Hindlimb muscle (tissue), 1 donor: ENCODE data around the gene SLC39A11. TPM values are rescaled to one million over a fixed set of nuclear protein-coding genes. Genes with fewer than 3 reads are reported as not detected.
"Not testable (repeated sequence)": the region's sequence is repeated elsewhere in the genome, so short reads cannot be mapped to it uniquely, and the experiment has no call there.

Experiments used
- DNase-seq: peaks from one replicate; pipeline ENCODE4 v3.0.0-alpha.2; 2013
- polyA plus RNA-seq: library from polyadenylated mRNA; unstranded; fragments of 120-200 nt; gene quantifications from one replicate; pipeline ENCODE4 v1.2.1, GENCODE V29; 2013; ENCODE audit not compliant: insufficient read length

SLC39A11 gene
- polyA plus RNA-seq, 1 donor, result 9.3 TPM

GRCh38 chr17:73007407-73007806 is 85.1 kb downstream of the SLC39A11 start:
- no peak for DNase-seq

GRCh38 chr17:73005360-73005759 is 87.1 kb downstream of the SLC39A11 start:
- no peak for DNase-seq

DNA sequence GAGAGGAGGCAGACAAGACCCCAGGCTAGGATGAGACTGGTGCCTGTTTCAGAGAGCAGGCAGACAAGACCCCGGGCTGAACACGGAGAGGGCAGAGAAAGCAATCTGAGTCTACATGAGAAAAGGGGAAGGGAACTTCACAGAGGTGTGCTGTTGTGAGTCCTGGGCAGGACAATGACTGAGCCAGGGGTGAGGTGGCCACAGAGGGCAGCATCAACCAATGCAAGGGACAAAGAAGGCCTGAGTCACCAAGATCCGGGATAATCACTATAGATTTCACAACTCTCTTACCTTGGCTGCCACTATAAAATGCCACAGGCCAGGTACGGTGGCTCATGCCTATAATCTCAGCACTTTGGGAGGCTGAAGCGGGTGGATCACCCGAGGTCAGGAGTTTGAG is 89.0 kb downstream of the SLC39A11 start:
- no peak for DNase-seq

GRCh38 chr17:73000832-73001231 is 91.7 kb downstream of the SLC39A11 start:
- no peak for DNase-seq

GRCh38 chr17:72999474-72999873 is 93.0 kb downstream of the SLC39A11 start:
- DNase-seq, result not testable (repeated sequence)

- no peak for DNase-seq
Measured at GRCh38 chr17:72998343-72998742, 94.1 kb downstream of the SLC39A11 start.

- DNase-seq, result no peak
Measured at GRCh38 chr17:72997559-72997958, 94.9 kb downstream of the SLC39A11 start.

DNA sequence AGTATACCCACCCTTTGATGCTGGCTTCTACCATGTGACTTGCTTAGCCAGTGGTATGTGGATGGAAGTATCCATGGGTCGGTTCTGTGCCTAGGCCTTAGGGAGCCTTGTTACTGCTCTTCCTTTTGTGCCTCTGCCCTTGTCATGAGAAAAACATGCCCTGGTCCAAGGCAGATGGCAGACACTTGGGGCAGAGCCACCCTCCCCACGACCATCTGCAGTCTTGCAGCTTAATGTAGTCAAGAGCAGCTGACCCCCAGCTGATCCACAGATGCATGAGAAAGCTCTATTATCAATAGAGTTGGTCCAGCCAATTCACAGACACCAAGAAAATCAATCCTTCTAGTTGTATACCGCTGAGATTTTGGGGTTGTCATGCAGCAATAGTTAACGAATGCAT is 95.7 kb downstream of the SLC39A11 start:
- no peak for DNase-seq

DNA sequence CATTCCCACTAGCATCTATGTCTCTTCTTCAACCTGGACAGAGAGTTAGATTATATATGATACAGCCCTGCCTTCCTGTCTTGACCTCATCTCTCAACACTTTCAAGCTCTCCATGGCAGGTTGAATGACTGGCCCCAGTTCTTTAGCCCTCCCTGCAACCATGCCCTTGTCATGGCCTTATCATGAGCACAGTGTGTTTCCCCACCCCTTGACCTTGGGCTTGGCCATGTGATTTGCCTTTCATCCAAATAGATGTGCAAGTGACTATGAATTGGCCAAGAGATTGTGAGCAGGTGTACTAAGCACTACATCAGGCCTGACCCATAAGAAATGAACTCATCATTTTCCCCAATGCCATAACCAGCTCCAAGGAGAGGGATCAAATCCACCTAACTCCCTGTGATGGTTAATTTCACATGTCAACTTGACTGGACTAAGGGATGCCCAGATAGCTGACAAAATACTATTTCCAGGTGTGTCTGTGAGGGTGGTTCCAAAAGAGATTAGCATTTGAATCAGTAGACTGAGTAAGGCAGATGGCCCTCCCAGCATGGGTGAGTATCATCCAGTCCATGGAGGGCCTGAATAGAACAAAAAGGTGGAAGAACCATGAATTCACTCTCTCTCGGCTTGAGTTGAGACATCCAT is 97.4 kb downstream of the SLC39A11 start:
- DNase-seq, result no peak

DNA sequence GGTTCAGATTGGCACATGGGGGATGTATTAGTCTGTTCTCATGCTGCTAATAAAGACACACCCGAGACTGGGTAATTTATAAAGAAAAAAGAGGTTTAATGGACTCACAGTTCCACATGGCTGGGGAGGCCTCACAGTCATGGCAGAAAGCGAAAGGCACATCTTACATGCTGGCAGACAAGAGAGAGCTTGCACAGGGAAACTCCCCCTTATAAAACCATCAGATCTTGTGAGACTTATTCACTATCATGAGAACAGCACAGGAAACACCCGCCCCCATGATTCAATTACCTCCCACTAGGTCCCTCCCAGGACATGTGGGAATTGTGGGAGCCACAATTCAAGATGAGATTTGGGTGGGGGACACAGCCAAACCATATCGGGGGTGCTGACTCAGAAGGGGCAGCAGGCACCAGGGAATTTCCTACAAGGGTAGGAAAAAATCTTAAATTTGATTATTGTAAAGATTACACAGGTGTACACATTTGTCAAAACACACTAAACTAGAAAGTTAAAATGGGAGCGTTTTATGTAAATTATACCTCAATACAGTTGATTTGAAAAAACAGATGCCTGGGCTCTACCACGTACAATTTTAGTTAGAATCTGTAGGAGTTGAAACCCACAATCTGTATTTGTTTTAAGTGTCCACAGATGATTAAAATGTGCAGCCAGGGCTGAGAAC is 99.6 kb downstream of the SLC39A11 start:
- DNase-seq, result not testable (repeated sequence)

DNA sequence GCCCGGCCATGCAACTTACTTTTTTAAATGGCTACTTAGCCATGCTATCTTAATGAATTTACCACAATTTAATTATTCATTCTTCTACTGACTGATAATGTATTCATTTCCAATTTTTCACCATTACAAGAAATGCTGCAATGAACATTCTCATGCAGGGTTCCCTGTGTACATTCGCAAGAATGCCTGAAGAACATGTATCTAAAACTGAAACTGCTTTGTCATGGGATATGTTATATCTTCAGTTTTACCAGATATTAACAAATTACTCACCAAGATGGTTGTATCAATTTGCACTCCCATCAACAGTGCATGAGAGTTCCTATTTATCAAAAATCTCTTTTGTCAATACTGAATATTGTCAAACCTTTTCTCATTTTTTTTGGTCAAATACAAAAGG is 100.8 kb downstream of the SLC39A11 start:
- no peak for DNase-seq

GRCh38 chr17:72989074-72989610 is 103.3 kb downstream of the SLC39A11 start:
- DNase-seq, result no peak

DNA sequence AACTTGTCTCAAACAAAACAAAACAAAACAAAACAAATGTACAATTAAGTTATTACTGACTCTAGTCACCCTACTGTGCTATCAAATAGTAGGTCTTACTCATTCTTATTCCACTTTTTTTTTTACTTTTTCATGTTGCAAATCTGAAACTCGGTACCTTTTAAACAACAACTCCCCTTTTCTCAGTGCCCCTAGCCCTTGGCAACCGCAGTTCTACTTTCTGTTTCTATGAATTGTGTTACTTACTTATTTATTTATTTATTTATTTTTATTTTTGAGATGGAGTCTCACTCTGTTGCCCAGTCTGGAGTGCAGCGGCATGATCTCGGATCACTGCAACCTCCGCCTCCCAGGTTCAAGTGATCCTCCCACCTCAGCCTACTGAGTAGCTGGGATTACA is 104.0 kb downstream of the SLC39A11 start:
- DNase-seq, result no peak

DNA sequence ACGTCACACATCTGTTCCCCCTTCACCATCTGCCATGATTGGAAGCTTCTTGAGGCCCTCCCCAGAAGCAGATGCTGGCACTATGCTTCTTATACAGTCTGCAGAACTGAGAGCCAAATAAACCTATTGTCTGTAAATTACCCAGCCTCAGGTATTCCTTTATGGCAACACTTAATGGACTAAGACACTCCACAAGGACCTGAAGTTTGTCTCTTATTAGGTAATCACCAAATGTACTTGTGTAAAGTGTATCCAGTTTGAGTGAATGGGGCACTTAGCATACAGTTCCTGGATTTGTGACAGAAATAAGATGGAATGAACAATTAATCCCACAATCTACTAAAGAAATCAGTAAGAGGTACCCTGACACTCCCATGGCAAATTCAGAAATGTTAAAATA is 105.3 kb downstream of the SLC39A11 start:
- no peak for DNase-seq

DNA sequence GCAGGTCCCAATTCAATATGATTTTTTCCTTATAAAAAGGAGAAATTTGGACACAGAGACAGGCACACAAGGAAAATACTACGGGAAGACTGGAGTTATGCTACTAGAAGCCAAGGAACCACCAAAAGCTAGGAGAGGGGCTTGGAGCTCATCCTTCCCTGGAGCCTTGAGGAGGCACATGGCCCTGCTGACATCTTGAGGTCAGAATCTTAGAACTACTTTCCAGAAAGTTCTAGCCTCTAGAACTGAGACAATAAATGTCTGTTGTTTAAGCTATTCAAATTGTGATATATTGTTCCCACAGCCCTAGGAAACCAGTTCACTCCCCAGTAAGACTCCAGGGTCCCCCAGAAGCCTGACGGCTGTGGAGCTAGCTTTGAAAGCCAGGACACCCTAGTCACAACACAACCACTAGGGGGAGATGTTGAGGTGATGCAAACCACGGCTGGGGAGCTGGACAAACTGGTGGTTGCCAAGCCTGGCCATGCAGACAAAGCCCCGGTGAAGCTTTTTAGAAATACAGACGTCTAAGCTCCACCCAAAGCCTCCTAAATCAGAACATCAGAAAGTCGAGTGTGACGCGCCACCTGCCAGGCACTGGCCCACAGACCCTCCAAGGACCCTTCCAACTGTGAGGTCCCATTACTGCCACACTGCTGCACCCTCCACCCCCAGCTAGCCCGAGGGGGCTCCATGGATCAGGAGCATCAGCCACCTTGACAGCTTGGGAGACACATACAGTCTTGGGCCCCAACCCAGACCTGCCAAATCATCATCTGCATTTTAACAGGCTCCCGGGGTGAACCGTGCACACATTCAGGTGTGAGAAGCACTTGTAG is 106.4 kb downstream of the SLC39A11 start:
- DNase-seq, result peak; percentile 40

DNA sequence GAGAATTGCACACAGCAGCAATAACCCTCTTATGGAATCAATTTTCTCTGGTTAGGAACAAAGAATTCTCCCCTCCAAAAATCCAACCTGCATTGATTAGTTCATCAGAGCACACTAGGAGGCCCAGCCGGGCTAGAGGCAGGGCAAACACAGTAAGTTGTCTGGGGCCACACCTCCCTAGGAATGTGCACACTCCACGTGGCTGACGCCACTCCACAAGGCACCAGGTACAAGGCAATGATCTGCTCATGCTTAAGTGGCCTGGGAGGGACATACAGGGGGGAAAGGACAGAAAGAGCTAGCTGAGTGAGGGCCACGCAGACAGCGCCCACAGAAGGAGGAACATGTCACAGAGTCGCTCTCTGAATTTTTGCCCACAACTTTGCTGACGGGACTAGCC is 107.6 kb downstream of the SLC39A11 start:
- DNase-seq, result no peak

DNA sequence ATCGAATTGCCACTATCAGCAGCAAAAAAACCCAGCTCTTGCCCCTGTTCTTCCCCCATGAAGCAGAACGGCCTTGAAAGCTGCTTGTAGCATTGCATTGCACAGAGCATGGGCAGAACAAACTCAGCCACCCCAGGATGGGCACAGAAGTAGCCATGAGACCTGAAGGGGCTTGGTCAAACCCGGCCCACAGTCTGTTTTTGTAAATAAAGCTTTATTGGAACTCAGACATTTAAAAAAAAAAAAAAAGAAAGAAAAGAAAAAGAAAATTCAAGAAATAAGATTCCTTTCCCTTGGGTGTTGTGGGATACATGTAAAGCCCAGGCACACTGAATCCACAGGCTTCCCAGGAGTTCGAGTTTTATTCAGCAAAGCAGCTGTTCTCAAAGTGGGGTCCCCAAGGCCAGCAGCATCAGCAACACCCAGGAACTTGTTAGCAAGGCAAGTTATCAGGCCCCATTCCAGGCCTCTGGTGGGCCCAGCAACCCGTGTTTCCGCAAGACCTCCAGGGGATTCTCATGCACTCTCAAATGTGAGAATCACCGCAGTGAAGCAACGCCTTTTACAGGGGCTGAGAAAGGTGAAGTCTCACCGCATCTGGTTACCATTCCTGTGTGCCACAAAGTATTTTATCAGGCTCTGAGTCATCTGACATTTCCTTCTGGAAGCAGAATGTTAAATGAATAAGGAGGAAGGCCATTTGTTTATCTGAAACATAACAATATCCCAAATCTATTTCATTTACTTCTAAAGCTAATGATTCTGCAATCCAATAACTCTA is 108.2 kb downstream of the SLC39A11 start:
- DNase-seq, result no peak

DNA sequence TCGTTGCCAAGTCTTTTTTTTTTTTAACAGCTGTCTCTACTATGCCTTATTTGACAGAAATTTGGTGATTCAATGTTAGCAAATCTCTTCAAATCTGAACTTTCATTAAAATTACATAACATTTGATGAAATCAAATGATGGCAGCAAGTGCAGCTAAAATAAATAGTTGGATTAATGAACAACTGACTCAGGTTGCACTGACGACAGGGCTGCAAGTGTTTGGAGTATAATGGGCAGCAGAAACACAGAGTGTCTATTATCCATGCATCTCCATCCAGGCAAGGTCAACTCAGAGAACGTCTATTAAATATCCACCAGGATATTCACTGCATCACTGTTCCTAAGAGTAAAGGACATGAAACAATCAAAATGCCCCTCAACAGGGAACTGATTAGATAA is 109.8 kb downstream of the SLC39A11 start:
- no peak for DNase-seq

- DNase-seq, result no peak
Measured at GRCh38 chr17:72978593-72979218, 113.8 kb downstream of the SLC39A11 start.

- no peak for DNase-seq
Measured at GRCh38 chr17:72977771-72978417, 114.6 kb downstream of the SLC39A11 start.
